ENCODE results near the gene HERC4.
A peak's percentile ranks its signal among the peaks of the same experiment; 100 is the strongest.
"Not testable (repeated sequence)": the region's sequence is repeated elsewhere in the genome, so short reads cannot be mapped to it uniquely, and the experiment has no call there.

The HERC4 gene

GRCh38 chr10:68046642-68047041 is 28.4 kb downstream of the HERC4 start:
- DNase-seq: no peak

- peak; percentile 28 for DNase-seq
These were observed 32.1 kb downstream of the HERC4 start for GRCh38 chr10:68043030-68043429.

GRCh38 chr10:68032113-68032512 is 43.0 kb downstream of the HERC4 start:
- DNase-seq: no peak

- DNase-seq: no peak
These were observed 47.7 kb downstream of the HERC4 start for GRCh38 chr10:68027429-68027828.

GRCh38 chr10:68023292-68023691 is 51.8 kb downstream of the HERC4 start:
- no peak for DNase-seq

GRCh38 chr10:68022324-68022723 is 52.8 kb downstream of the HERC4 start:
- DNase-seq: not testable (repeated sequence)

- not testable (repeated sequence) for DNase-seq
These were observed 58.6 kb downstream of the HERC4 start for GRCh38 chr10:68016519-68016918.

- DNase-seq: no peak
These were observed 64.6 kb downstream of the HERC4 start for GRCh38 chr10:68010426-68010940.

- DNase-seq: no peak
These were observed 67.7 kb downstream of the HERC4 start for GRCh38 chr10:68007356-68007755.

GRCh38 chr10:68001539-68001938 is 73.5 kb downstream of the HERC4 start:
- DNase-seq: no peak

GRCh38 chr10:68001000-68001399 is 74.1 kb downstream of the HERC4 start:
- DNase-seq: no peak

- DNase-seq: no peak
These were observed 85.0 kb downstream of the HERC4 start for GRCh38 chr10:67990093-67990492.

- no peak for DNase-seq
These were observed 86.5 kb downstream of the HERC4 start for GRCh38 chr10:67988606-67989005.

GRCh38 chr10:67982603-67983002 is 92.5 kb downstream of the HERC4 start:
- DNase-seq: not testable (repeated sequence)

- peak; percentile 1 for DNase-seq
These were observed 96.3 kb downstream of the HERC4 start for GRCh38 chr10:67978749-67979148.

- no peak for DNase-seq
These were observed 97.8 kb downstream of the HERC4 start for GRCh38 chr10:67977251-67977650.

- no peak for DNase-seq
These were observed 98.5 kb downstream of the HERC4 start for GRCh38 chr10:67976292-67977245.

- DNase-seq: no peak
These were observed 99.2 kb downstream of the HERC4 start for GRCh38 chr10:67975871-67976270.

GRCh38 chr10:67971311-67971710 is 103.8 kb downstream of the HERC4 start:
- DNase-seq: no peak

GRCh38 chr10:67969875-67970274 is 105.2 kb downstream of the HERC4 start:
- peak; percentile 18 for DNase-seq

GRCh38 chr10:67966035-67966434 is 109.0 kb downstream of the HERC4 start:
- DNase-seq: not testable (repeated sequence)

- DNase-seq: no peak
These were observed 109.6 kb downstream of the HERC4 start for GRCh38 chr10:67965456-67965855.

GRCh38 chr10:67959839-67960476 is 115.1 kb downstream of the HERC4 start:
- DNase-seq: no peak

- DNase-seq: no peak
These were observed 119.5 kb downstream of the HERC4 start for GRCh38 chr10:67955614-67956013.

All from fibroblast of skin of abdomen (primary cell).